ENCODE results near the gene UGT1A8. TPM values are rescaled to one million over a fixed set of nuclear protein-coding genes. Genes with fewer than 3 reads are reported as not detected.

Gene UGT1A8
- total RNA-seq, 1 experiment from 2014 or later = not detected

DNA sequence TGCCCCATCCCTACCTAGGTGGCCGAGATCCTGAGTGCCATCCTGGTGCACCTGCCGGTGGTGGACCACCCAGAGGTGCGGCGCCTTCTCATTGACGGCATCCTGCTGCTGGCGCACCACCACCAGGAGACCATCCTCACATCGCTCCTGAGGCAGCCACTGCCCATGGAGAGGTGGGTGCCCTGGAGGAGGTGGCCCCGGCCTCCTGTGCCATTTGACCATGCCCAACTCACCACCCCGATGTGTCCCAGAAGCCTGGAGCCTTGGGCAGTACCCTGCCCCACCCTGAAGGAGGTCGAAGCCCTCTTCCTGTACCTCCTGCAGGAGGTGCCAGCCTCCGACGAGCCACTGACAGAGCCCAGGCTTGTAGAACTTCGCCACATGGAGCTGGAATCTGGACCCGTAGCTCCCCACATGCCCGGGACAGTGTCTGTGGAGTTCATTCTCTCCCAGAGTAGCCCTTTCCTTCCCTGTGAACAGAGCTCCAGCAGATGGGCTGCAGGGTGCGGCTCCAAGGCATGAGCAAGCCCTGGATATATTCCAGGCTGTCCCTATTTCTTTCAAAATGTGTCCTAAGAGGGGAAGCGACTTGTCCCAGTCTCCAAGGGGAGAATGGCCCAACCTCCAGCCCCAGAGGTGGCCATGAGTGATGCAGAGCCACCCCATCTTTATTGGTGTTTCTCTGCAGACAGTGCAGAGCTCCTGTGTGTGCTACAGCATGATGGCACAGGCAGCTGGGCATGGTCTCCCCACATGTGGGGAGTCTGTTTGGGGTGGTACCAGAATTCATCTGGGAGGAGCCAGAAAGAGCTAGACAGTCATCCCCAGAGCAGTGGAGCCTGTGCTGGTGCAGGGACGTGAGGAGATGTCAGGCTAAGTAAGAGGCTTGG, 202.7 kb downstream of the UGT1A8 start:
- no peak overlapping the region for H3K27ac Mint-ChIP-seq (ENCODE audit: low read depth, unreplicated experiment)
- H3K9me3 Mint-ChIP-seq (ENCODE audit: unreplicated experiment) = no peaks in the 10 kb centered on the region
- TF ChIP-seq, protein P1, sequence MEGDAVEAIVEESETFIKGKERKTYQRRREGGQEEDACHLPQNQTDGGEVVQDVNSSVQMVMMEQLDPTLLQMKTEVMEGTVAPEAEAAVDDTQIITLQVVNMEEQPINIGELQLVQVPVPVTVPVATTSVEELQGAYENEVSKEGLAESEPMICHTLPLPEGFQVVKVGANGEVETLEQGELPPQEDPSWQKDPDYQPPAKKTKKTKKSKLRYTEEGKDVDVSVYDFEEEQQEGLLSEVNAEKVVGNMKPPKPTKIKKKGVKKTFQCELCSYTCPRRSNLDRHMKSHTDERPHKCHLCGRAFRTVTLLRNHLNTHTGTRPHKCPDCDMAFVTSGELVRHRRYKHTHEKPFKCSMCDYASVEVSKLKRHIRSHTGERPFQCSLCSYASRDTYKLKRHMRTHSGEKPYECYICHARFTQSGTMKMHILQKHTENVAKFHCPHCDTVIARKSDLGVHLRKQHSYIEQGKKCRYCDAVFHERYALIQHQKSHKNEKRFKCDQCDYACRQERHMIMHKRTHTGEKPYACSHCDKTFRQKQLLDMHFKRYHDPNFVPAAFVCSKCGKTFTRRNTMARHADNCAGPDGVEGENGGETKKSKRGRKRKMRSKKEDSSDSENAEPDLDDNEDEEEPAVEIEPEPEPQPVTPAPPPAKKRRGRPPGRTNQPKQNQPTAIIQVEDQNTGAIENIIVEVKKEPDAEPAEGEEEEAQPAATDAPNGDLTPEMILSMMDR (IDR thresholded peaks at IDR 0.05; ENCODE audit: unreplicated experiment) = no peak
- H3K4me1 Mint-ChIP-seq (ENCODE audit: insufficient read depth, unreplicated experiment) = no peaks in the 10 kb centered on the region
- DNase-seq (ENCODE audit: unreplicated experiment) = no peak
- no peak overlapping the region for H3K4me3 Mint-ChIP-seq (ENCODE audit: unreplicated experiment)
- no peaks in the 10 kb centered on the region for H3K27me3 Mint-ChIP-seq (ENCODE audit: insufficient read depth, unreplicated experiment)
- POLR2A ChIA-PET = interaction anchor here (0.7 kb wide), 1 partner anchor 73 kb away, joined by 3 read pairs; no protein-coding TSS in a partner anchor
- H3K36me3 Mint-ChIP-seq (ENCODE audit: insufficient read depth, unreplicated experiment) = no peaks in the 10 kb centered on the region
- intact Hi-C loops (cut with micrococcal nuclease) = no loop called here
- CTCF ChIA-PET = interaction anchor here (0.5 kb wide), 1 partner anchor 602 kb away, joined by 3 read pairs; no protein-coding TSS in a partner anchor
- BruUV-seq (replicated peaks) = no TSS peak

DNA sequence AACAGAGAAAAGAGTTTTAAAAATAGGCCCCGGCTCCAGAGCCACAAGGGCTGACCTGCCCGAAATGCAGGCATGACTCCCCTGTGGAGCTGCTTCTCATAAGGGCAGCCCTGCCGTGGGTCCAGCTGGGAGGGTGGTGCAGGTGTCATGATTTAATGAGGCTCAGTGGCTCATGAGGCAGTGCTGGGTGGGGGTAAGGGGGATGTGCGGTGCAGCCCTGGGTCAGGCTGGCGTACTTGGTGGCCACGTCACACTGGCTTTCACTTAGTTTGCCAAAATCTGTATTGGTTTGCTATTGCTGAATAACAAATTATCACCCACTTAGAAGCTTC, 203.3 kb downstream of the UGT1A8 start:
- Mint-ChIP-seq H3K27ac (ENCODE audit: low read depth, unreplicated experiment) (no peak overlapping the region), H3K4me3 (ENCODE audit: unreplicated experiment) (no peak overlapping the region), H3K36me3 (ENCODE audit: insufficient read depth, unreplicated experiment) (no peaks in the 10 kb centered on the region), H3K27me3 (ENCODE audit: insufficient read depth, unreplicated experiment) (no peaks in the 10 kb centered on the region), H3K4me1 (ENCODE audit: insufficient read depth, unreplicated experiment) (no peaks in the 10 kb centered on the region), H3K9me3 (ENCODE audit: unreplicated experiment) (no peaks in the 10 kb centered on the region)
- intact Hi-C loops (cut with micrococcal nuclease) = no loop called here
- ChIA-PET POLR2A (interaction anchor here (0.7 kb wide), 1 partner anchor 73 kb away, joined by 3 read pairs; no protein-coding TSS in a partner anchor), CTCF (no interaction called here)
- no TSS peak for BruUV-seq (replicated peaks)
- DNase-seq (ENCODE audit: unreplicated experiment) = no peak
- TF ChIP-seq, protein P1 (IDR thresholded peaks at IDR 0.05; ENCODE audit: unreplicated experiment) = no peak

DNA sequence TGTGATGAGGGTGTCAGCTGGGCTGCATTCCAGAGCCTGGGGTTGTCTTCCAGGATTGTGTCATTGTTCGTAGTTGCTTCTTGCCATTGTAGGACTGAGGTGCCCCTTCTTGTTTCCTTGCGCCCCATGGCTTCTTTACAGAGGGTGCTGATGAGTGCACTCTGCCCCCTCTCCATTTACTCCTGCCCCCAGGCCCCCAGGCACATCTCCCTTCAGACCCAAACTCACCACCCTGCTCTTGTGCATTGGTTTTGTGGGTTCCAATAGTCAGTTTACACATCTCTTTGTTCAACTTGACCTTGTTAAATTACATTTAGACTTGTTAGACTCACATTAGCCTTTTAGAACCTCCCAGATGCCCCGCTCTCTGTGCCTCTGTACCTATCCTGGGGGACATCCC, 203.8 kb downstream of the UGT1A8 start:
- no peak overlapping the region for H3K4me3 Mint-ChIP-seq (ENCODE audit: unreplicated experiment)
- no peaks in the 10 kb centered on the region for H3K36me3 Mint-ChIP-seq (ENCODE audit: insufficient read depth, unreplicated experiment)
- intact Hi-C loops (cut with micrococcal nuclease) = no loop called here
- no TSS peak for BruUV-seq (replicated peaks)
- ChIA-PET POLR2A (interaction anchor here (0.7 kb wide), 1 partner anchor 74 kb away, joined by 3 read pairs; no protein-coding TSS in a partner anchor), CTCF (no interaction called here)
- H3K9me3 Mint-ChIP-seq (ENCODE audit: unreplicated experiment) = no peaks in the 10 kb centered on the region
- no peak for DNase-seq (ENCODE audit: unreplicated experiment)
- no peaks in the 10 kb centered on the region for H3K4me1 Mint-ChIP-seq (ENCODE audit: insufficient read depth, unreplicated experiment)
- H3K27me3 Mint-ChIP-seq (ENCODE audit: insufficient read depth, unreplicated experiment) = no peaks in the 10 kb centered on the region
- H3K27ac Mint-ChIP-seq (ENCODE audit: low read depth, unreplicated experiment) = no peak overlapping the region
- TF ChIP-seq, protein P1 (IDR thresholded peaks at IDR 0.05; ENCODE audit: unreplicated experiment) = no peak

DNA sequence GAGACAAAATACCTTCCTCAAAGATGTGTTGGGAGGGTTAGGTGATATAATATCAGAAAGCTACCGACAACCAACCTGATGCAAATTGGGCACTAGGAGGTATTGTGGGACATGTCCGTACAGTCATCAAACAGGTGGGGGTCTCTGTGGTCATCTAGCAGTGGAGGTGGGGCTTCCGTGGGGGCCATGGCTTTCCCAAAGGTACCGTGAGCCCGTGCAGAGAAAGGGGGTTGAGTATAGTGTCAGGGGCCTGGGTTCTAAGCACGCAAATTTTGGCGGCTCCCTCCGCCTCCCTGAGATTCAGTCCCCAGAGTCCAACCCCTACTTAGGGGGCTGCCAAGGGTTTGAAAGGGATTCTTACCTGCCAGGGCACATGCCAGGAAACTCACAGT, 204.3 kb downstream of the UGT1A8 start:
- no TSS peak for BruUV-seq (replicated peaks)
- TF ChIP-seq, protein P1 (IDR thresholded peaks at IDR 0.05; ENCODE audit: unreplicated experiment) = no peak
- intact Hi-C loops (cut with micrococcal nuclease) = no loop called here
- H3K27ac Mint-ChIP-seq (ENCODE audit: low read depth, unreplicated experiment) = no peak overlapping the region
- H3K9me3 Mint-ChIP-seq (ENCODE audit: unreplicated experiment) = no peaks in the 10 kb centered on the region
- H3K4me3 Mint-ChIP-seq (ENCODE audit: unreplicated experiment) = no peak overlapping the region
- no peaks in the 10 kb centered on the region for H3K36me3 Mint-ChIP-seq (ENCODE audit: insufficient read depth, unreplicated experiment)
- H3K27me3 Mint-ChIP-seq (ENCODE audit: insufficient read depth, unreplicated experiment) = no peaks in the 10 kb centered on the region
- CTCF ChIA-PET = no interaction called here
- DNase-seq (ENCODE audit: unreplicated experiment) = no peak
- no peaks in the 10 kb centered on the region for H3K4me1 Mint-ChIP-seq (ENCODE audit: insufficient read depth, unreplicated experiment)
- POLR2A ChIA-PET = no interaction called here
